Body of pancreas (tissue), 4 donors: Measurements from ENCODE around the gene CFAP69.

Source experiments
- CTCF ChIP-seq, 7 experiments: fragments of 450-650 bp in 4 of 7; fragments of 200-600 bp in 3 of 7; sonication (generic) in 3 of 7; IDR thresholded peaks; one replicate each; pipeline ENCODE4 v1.5.1; 2016 to 2019; ENCODE audit warnings: antibody characterized with exemption in 7 of 7
- POLR2A ChIP-seq, 3 donors: fragments of 450-650 bp; IDR thresholded peaks; one replicate each; pipeline ENCODE4 v1.6.1; 2016; ENCODE audit warnings: antibody characterized with exemption in 3 of 3, mild to moderate bottlenecking in 2 of 3

GRCh38 chr7:90212149-90212495 is 32.9 kb upstream of the CFAP69 start:
- no peak for TF ChIP-seq CTCF (IDR thresholded peaks at IDR 0.05)
- no peak for TF ChIP-seq POLR2A (IDR thresholded peaks at IDR 0.05)
